DOHH2 (cell line): ENCODE results near the gene KCNQ1OT1.

Experiments used
- H3F3A ChIP-seq: fragments of 200-600 bp; sonication (generic), shearing (Covaris generic); 2 replicates; pipeline ENCODE4 v1.6.0; 2016; ENCODE audit warnings: antibody characterized with exemption, mild to moderate bottlenecking; ENCODE audit not compliant: control insufficient read depth, insufficient read depth
- H3K27ac ChIP-seq: fragments of 200-600 bp; sonication (generic); 2 replicates; pipeline ENCODE4 v1.5.1; 2014; ENCODE audit warnings: low read depth, mild to moderate bottlenecking, low read length, moderate library complexity
- H3K27me3 ChIP-seq: fragments of 200-600 bp; sonication (generic); 2 replicates; pipeline ENCODE4 v1.6.1; 2014; ENCODE audit warnings: mild to moderate bottlenecking, low read length, mixed read lengths; ENCODE audit not compliant: control insufficient read depth
- H3K36me3 ChIP-seq: fragments of 200-600 bp; sonication (generic); 2 replicates; pipeline ENCODE4 v1.6.1; 2014; ENCODE audit warnings: mild to moderate bottlenecking, low read length, moderate library complexity, mixed read lengths; ENCODE audit not compliant: control insufficient read depth
- H3K4me1 ChIP-seq: fragments of 200-600 bp; sonication (generic); 2 replicates; pipeline ENCODE4 v1.6.1; 2014; ENCODE audit warnings: mild to moderate bottlenecking, low read length, mixed read lengths; ENCODE audit not compliant: control insufficient read depth
- H3K4me2 ChIP-seq: fragments of 200-600 bp; sonication (generic); 2 replicates; pipeline ENCODE4 v1.6.0; 2014; ENCODE audit warnings: mild to moderate bottlenecking, low read length, moderate library complexity
- H3K4me3 ChIP-seq: fragments of 200-600 bp; sonication (generic); 2 replicates; pipeline ENCODE4 v1.5.1; 2014; ENCODE audit warnings: mild to moderate bottlenecking, low read length, mixed read lengths
- H3K79me2 ChIP-seq: fragments of 200-600 bp; sonication (generic); 2 replicates; pipeline ENCODE4 v1.6.1; 2014; ENCODE audit warnings: mild to moderate bottlenecking, low read length, mixed read lengths; ENCODE audit not compliant: control insufficient read depth
- H3K9me2 ChIP-seq: fragments of 200-600 bp; sonication (generic); replicated peaks from 2 replicates; pipeline ENCODE4 v1.6.1; 2014; ENCODE audit warnings: mild to moderate bottlenecking, low read length, mixed read lengths; ENCODE audit not compliant: control insufficient read depth
- H3K9me3 ChIP-seq: fragments of 200-600 bp; sonication (generic); 2 replicates; pipeline ENCODE4 v1.6.1; 2014; ENCODE audit warnings: antibody characterized with exemption, low read length, mixed read lengths; ENCODE audit not compliant: control insufficient read depth, insufficient read depth
- H4K20me1 ChIP-seq: fragments of 200-600 bp; sonication (generic); 2 replicates; pipeline ENCODE4 v1.6.0; 2014; ENCODE audit warnings: low read depth, mild to moderate bottlenecking, antibody characterized with exemption, low read length, moderate library complexity; ENCODE audit not compliant: control insufficient read depth, insufficient read depth
- EZH2phosphoT487 ChIP-seq: fragments of 200-600 bp; sonication (generic); IDR thresholded peaks from 2 replicates; pipeline ENCODE4 v1.6.1; 2017; ENCODE audit warnings: borderline replicate concordance, mild to moderate bottlenecking, antibody characterized with exemption, low read length, moderate library complexity, mixed read lengths
- TF ChIP-seq, protein P1 (sequence below): fragments of 200-600 bp; sonication (generic); IDR thresholded peaks from one replicate; pipeline ENCODE4 v1.5.1; 2014; ENCODE audit warnings: antibody characterized with exemption, mild to moderate bottlenecking, low read depth, low read length; ENCODE audit not compliant: poor library complexity, severe bottlenecking

The KCNQ1OT1 gene

GRCh38 chr11:2689651-2690575 is 9.9 kb downstream of the KCNQ1OT1 start:
- Histone ChIP-seq H3K4me1 (peaks cover 29% of the 10 kb centered on the region), H3K79me2 (peaks cover 49% of the 10 kb centered on the region), H3K9me2 (no peaks in the 10 kb centered on the region), H3F3A (no peaks in the 10 kb centered on the region), H3K9me3 (no peaks in the 10 kb centered on the region), H3K4me3 (no peak overlapping the region), H3K4me2 (peak overlapping the region; percentile 14; the same call in 1 of the 2 replicates), H3K36me3 (no peaks in the 10 kb centered on the region), H3K27ac (no peak overlapping the region), H4K20me1 (no peaks in the 10 kb centered on the region), H3K27me3 (no peaks in the 10 kb centered on the region)
- TF ChIP-seq EZH2phosphoT487 = no peak
- TF ChIP-seq, protein P1, sequence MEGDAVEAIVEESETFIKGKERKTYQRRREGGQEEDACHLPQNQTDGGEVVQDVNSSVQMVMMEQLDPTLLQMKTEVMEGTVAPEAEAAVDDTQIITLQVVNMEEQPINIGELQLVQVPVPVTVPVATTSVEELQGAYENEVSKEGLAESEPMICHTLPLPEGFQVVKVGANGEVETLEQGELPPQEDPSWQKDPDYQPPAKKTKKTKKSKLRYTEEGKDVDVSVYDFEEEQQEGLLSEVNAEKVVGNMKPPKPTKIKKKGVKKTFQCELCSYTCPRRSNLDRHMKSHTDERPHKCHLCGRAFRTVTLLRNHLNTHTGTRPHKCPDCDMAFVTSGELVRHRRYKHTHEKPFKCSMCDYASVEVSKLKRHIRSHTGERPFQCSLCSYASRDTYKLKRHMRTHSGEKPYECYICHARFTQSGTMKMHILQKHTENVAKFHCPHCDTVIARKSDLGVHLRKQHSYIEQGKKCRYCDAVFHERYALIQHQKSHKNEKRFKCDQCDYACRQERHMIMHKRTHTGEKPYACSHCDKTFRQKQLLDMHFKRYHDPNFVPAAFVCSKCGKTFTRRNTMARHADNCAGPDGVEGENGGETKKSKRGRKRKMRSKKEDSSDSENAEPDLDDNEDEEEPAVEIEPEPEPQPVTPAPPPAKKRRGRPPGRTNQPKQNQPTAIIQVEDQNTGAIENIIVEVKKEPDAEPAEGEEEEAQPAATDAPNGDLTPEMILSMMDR = no peak

DNA sequence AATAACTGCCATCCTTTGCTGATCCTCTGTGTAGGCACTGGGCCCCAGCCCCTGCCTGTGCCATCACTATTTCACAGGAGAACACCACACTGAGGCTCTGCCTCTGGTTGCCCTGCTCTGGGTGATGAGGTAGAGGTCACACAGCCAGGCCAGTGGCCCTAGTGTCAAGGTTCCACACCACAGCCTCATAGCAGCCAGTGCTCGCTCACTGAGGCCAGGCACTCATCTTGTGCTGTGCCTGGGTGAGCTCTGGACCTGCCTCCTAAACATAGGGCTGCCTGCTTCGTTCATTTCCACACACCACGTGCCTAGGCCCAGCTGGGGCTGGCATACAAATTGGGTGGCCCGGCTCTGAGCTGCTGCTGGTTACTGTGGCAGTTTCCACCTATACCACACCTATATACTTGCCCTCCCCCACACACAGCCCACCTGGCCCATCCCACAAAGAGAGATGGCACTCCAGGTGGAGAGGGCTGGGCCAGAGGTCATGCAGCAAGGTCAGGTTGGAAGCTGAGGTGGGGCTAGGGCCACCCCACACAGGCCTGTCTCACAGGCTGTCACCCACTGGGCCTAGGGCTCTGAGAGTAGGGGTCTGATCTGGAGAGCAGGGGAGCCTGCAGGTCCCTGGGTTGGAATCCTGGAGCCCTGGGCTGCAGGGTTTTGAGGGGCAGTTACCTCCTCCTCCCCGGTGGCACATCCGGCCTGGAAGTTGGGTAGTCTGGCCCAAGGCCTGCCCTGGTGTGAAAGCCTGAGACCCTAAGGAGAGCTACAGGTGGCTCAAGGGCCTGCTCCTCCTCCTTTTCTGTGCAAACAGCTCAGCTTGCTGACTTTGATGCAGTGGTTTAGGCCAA is 11.2 kb downstream of the KCNQ1OT1 start:
- Histone ChIP-seq H3K9me2 (no peaks in the 10 kb centered on the region), H4K20me1 (no peaks in the 10 kb centered on the region), H3K79me2 (peaks cover 36% of the 10 kb centered on the region), H3K36me3 (no peaks in the 10 kb centered on the region), H3K4me1 (peaks cover 19% of the 10 kb centered on the region), H3F3A (no peaks in the 10 kb centered on the region), H3K4me2 (no peak overlapping the region), H3K27me3 (no peaks in the 10 kb centered on the region), H3K4me3 (no peak overlapping the region), H3K9me3 (no peaks in the 10 kb centered on the region), H3K27ac (no peak overlapping the region)
- TF ChIP-seq, protein P1 = no peak
- TF ChIP-seq EZH2phosphoT487 = no peak

DNA sequence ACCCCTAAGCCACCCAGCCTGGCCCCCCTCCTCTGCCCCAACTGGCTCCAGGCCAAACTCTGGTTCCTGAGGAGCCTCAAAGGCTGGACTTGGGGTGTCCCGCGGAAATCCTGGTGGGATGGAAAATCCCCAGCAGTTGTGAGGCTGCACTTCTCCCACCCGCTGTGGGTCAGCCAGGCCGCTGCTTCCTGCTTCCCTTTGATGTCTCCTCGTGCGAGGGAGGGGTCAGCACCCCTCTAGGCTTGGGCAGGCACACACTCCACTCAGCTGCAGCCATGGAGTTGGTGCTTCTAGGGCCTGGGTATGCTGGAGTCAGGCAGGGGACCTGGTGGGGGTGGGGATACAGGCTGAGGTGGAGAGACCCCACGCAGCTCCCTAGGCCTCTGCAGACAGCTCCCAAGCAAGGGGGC is 12.0 kb downstream of the KCNQ1OT1 start:
- peaks cover 19% of the 10 kb centered on the region for H3K4me1 ChIP-seq
- H3K36me3 ChIP-seq = no peaks in the 10 kb centered on the region
- no peak overlapping the region for H3K4me2 ChIP-seq

More for the DNA sequence above, 12.0 kb downstream of the KCNQ1OT1 start:
- Histone ChIP-seq H3K27me3 (no peaks in the 10 kb centered on the region), H3K27ac (no peak overlapping the region), H3F3A (no peaks in the 10 kb centered on the region), H3K4me3 (no peak overlapping the region), H4K20me1 (no peaks in the 10 kb centered on the region), H3K79me2 (peaks cover 28% of the 10 kb centered on the region), H3K9me3 (no peaks in the 10 kb centered on the region), H3K9me2 (no peaks in the 10 kb centered on the region)
- no peak for TF ChIP-seq EZH2phosphoT487
- TF ChIP-seq, protein P1 = no peak
